Right renal pelvis (tissue), 4 donors: ENCODE results near the gene IER5L. TPM values are rescaled to one million over a fixed set of nuclear protein-coding genes. Genes with fewer than 3 reads are reported as not detected.
A peak's percentile ranks its signal among the peaks of the same experiment; 100 is the strongest.
"Not testable (repeated sequence)": the region's sequence is repeated elsewhere in the genome, so short reads cannot be mapped to it uniquely, and the experiment has no call there.

Experiments used
- DNase-seq, 4 donors: peaks; one replicate each; pipeline ENCODE4 v3.0.0-alpha.2; 2013; ENCODE audit warnings: low read depth in 4 of 4, low spot score in 3 of 4, missing footprints in 1 of 4
- polyA plus RNA-seq, 4 donors: library from polyadenylated mRNA; unstranded; fragments of 120-200 nt; gene quantifications; one replicate each; pipeline ENCODE4 v1.2.1, GENCODE V29; 2013; ENCODE audit not compliant: insufficient read length in 4 of 4

The IER5L gene
- polyA plus RNA-seq, 4 donors, result 9.0 to 16.6 (median 11.2) TPM

DNA sequence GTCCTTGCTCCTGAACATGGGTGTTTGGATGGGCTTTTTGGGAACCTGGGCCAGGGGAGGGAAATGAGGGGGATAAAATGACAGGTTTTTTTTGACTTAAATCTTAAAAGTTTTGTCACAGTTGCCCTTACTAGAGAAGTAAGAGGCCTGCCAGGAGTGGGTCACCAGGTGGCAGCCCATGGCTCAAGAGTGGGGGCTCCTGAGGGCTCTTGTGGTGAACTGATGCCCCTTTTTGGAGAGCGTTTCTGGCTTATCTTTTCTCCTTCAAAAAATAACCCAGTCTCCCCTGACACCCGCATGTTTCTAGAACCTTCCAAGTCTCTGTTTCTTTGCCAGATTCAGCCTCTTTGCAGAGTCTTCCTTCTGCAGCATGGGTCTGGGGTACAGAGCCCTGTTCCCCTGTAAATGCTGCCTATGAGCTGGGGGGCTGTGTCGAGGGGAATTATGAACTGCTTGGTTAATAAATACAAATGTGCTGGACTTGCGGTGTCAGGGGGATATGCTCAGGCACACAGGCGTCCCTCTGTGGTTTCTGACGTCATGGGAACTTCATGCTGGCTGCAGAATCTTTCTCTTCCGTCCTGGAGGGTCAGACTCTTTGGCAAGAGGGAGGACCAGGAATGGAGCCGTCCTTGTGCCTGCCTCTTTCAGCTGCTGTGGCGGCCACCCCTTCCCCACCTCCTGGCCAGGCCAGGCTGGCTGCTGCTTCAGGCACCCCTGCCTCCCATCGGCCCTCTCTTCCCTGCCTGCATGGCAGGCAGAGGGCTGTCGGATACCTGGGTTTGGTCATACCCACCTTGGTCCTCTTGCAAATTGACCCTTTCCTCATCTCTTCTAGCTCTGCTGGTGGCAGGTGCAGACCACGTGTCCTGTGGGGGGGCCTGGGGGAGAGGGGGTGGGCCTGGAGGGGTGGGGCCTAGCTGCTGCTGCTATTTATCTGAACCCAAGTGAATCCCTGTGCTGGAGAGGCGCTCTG lies 36.7 kb downstream of the IER5L start:
- DNase-seq, result no peak

DNA sequence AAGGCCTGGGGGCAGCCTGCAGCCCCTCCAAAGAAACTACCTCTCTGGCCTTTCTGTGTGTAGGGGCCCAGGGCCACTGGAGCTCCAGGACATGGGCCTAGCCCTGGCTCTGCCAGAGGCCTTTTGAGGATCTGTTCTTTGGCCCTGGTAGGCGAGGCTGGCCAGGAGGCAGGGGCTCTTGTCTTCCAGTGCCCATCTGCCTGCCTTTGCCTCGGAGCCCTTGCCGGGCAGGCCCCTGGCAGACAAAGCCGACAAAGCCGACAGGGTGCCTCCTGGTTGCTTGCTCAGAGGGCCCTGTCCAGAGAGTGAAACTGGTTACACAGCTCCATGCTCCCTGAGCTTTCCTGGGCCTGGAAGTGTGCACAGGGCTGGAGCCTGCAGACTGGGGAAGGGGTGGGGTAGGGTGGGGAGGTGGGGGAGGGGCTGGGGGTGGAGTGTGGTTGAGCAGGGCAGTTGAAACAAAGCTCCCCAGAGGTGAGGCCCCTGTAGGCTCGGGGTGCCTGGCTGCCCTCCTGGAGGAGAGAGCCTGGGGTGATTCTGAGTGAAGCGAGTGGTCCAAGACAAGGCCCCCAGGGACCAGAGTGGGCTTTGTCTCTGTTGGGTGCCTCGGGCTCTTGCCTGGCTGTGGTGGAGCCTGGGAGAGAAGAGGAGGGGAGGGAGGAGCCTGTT lies 37.5 kb downstream of the IER5L start:
- DNase-seq, result peak in 1 of 4 donors; percentile 16

DNA sequence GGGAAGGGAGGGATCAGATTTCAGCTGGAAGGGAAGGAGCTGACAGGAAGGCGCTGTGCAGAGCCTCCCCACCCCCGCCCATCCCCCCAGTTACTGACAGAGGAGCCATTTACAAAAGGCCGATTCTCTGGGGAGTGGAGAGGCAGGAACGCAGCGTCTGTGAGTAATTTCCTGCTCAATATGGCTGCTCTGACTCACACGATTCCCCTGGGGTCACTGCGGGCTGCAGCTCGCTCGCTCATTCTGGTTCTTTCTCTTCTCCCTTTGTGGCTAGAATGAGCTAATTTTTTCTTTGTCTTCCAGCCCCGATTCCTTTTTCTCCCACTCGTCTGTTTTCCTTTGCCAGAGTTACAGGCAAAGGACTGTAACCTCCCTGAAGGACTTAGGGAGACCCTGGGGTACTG lies 38.1 kb downstream of the IER5L start:
- peak; percentile 91 to 97 (median 96) for DNase-seq

DNA sequence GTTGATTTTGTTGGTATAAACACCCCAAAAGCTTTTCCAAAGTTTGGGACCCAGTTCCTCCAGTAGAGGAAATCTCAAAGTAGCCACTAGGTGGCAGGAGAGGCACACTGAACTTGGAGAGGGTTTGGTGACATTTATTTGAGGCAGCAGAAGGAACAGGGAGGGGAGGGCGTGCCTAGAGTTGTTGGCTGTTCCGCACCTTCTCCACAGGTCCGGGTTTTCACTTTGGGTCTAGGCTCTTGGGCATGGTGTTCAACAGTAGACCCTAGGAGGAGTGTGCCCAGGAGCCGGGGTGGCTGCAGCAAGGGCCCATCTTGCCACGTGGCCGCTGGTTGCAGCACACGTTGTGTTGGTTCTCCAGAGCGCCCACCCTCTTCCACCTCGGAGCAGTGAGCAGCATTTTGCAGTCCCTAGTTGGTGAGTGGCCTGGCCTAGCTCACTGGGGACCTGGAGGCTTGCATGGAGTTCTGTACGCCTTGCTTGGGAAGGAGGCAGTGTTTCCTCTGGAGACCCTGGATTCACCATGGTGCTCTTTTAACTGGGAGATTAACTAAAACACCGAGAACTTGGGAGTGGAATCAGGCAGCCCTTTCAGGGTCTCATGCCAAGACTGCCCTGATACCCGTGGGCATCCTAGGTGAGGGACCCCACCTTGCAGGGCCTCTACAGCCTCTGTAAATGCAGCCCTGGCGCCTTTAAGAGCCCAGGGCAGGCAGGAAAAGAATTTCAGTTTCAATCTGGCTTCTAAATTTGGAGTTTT lies 38.6 kb downstream of the IER5L start:
- DNase-seq, result peak in 3 of 4 donors; percentile 85 to 88 (median 87)

DNA sequence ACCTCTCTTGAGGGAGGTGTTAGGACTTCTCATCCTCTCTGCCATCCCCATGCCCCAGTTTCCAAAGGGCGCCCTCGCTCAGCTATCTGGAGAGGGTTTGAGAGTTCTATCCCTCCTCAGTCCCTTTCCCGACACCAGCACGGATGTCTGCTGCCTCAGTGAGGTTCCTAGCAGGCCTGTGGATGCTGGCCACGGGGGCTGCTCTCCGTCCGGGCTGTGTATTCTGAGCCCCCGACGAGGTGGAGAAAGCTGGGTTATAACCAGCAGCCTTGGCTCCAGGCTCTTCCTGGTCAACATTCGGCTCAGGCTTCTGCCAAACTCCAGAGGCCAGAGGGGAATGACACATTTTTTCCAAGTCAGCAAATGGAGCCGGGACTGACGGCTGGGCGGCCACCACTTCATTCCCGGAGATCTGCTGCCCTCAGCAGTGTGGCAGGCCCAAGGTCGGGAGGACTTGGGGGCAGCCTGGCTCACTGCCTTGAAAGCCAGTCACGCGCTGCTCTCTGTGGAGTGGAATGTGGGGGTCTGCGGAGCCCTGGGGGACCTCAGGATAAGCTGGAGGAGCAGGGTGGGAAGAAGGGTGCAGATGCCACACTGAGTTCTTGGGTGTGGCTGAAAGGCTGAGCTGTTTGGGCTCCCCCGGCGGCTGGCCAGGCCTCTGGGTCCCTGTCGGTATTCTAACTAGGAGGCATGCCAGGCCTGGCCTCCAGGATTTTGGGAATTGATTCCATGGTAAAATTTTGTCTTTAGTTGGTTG lies 39.4 kb downstream of the IER5L start:
- no peak for DNase-seq

DNA sequence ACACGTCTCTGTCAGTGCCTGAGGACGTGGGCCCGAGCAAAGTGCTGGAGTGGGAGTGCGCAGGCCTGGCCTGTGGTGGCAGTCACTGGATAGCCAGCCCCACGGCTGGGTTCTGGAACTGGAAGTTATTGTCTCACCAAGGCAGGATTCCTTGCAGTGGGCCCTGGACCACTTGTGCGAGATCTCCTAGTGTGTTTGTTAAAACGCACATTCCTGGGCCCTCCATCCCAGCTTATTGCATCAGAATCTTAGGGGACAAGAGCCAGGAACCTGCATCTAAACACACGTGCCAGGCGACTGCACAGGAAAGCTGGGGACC lies 40.0 kb downstream of the IER5L start:
- DNase-seq, result no peak

DNA sequence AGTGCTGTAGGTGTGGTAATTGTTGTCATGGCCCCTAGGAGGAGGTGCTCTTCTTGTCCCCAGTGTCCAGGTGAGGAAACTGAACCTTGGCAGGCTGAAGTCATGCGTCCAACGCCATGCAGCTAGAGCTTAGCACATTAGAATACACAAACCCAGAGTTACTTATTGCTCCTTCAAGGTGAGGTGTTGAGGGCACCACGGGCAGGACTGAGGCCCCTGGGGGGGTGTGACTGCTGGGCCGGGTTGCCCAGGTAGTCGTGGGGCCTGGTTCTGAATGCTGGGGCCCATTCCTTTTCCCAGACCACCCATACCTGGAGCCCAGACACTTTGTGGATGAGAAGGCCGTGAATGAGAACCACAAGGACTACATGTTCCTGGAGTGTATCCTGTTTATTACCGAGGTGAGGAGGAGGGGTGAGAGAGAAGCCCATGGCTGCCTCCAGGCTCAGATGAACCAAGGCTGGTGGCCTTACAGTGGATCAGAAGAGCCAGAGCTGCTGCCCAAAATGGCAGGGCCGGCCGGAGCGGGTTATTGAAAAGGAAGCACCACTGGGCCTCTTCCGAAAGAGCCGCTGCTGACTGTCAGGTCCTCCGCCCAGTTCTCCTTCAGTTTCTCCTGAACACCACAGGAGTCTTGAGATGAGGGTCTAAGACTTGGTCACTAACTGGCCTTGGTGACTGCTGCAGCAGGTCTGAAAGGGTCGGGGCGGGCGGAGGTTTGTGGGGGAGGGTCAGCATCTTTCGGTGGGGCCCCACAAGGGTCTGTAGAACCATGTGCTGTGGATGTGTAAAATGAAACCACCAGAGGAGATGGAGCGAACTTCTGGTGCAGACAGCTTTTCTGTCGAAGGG lies 40.5 kb downstream of the IER5L start:
- DNase-seq, result no peak

DNA sequence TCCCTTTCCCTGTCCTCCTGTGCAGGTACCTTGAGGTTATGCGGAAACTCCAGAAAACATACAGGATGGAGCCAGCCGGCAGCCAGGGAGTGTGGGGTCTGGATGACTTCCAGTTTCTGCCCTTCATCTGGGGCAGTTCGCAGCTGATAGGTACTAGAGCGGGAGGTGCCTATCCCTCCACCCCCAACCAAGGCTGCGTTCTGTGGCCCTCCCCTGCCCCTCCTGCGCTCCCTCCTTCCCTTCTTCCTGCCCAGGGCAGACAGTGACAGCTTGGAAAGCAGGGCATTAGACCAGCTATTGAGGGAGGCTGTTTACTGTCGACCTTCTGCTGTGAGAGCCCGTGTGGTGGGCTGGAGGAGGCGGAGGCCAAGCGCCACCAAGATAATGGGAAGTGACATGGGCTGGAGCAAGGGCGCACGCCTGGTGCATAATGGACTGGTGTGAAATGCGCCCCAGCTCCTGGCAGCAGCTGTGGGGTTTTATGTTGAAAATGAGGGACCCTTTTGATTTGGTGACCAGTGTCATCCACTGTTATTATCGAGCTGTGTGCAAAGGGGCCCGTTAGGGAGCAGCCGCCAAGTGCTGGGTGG lies 41.5 kb downstream of the IER5L start:
- no peak for DNase-seq

DNA sequence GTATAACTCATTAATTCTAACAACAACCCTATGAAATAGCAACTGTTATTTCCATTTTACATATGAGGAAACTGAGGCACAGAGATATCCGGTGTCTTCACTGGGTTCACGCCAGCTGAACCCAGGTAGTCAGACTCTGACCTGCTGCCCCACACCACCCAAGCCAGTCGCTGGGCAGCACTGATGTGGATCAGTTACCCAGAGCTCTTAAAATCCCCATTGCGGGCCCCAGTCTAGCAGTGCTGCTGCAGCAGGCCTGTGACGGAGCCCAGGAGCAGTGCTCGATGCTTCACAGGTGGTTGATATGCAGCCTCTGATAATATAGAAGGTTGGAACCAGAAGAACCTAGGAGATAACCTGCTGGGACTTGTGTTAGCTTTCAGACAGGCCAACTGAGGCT lies 42.6 kb downstream of the IER5L start:
- no peak for DNase-seq

DNA sequence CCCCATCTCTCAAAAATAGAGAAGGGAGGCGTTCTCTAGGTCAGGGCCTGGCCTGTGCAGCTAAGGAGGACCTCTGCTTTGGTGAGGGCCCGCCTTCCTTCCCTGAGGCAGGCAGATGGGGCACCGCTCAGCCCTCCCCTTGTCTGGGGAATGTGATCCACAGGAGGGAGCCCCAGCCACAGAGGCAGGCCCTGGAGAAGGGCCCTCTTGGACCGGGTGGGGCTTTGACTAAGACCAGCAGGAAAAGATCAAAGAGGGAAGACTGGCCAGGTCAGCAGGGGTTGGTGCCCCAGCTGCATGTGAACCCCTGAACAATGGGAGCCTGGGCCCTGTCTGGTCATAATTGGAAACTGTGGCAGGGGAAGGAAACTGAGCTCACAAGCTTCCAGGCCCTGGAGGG lies 45.0 kb downstream of the IER5L start:
- no peak for DNase-seq

DNA sequence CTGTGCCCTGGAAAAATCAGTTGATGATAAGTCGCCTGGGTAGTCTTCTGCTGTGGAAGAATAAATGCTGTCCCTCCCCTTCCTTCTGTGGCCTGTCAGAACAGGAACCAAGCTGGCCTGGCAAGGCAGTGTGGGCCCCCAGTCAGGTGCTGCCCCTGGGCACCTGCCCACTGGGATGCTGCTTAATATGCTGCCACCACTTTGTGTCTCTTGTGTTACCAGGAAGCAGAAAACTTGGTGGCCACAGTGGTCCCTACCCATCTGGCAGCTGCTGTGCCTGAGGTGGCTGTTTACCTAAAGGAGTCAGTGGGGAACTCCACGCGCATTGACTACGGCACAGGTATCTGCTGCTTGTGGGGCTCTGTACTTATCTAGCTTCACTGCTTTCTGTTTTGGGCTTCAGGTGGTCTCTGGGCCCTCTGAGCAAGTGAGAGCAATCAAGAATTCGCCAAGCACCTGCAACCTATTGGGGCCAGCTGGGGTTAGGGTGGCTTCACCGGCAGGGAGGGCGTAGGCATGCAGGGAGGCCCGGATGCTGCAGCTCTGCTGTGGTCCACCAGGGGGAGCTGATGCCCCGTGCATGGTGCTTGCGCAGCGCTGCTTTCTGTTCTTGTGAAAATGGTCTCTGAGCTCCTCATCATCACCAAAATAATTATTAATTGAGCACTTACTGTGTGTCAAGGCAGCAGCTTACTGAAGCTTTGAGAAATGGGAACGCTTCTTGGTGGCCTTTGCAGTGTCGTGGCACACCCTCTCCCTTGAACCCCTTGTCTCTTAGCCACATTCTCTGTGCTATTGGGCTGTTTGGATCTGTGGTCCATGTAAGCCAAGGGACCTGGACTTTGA lies 46.5 kb downstream of the IER5L start:
- DNase-seq, result no peak

DNA sequence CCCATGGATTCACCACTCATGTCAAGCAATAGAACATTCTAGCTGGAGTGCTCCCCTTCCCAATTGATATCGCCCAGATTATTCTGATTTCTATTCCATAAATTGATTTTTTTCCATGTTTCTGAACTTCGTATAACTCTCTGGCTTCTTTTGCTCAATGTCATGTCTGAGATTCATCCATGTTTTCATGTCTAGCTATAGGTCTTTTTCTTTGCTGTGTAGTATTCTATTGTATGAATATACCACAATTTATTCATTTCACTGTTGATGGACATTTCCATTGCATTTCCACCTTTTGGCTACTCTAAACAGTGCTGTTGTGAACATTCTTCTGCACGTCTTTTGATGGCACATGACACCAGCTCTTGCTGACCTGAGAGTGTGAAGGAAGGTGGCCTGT lies 47.3 kb downstream of the IER5L start:
- no peak for DNase-seq

DNA sequence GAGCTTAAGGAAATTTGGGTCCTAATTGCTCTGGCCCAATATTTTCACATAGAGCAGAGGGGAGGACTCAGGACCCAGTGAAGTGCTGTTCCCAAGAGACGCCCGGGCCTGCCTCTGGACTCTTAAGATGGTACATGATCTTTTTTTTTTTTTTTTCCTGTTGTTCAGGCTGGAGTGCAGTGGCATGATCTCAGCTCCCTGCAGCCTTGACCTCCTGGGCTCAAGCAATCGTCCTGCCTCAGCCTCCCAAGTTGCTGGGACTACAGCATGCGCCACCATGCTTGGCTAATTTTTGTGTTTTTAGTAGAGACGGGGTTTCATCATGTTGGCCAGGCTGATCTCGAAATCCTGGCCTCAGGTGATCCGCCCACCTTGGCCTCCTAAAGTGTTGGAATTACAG lies 47.8 kb downstream of the IER5L start:
- DNase-seq, result not testable (repeated sequence)

DNA sequence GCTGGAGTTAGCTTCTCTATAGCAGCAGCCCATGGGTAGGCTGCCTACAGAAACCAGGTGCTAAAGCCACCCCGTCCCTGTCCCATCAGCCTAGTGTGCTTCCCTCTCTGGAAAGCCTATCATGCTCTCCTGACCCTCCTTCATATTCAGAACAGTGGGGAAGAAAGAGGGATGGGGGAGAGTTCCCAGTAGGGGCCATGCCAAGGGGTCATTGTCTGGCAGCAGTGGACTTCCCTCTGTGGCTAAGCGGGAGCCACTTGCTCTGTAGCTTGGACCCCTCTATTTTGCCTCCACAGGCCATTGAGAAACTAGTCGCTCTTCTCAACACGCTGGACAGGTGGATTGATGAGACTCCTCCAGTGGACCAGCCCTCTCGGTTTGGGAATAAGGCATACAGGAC lies 49.4 kb downstream of the IER5L start:
- DNase-seq, result no peak

DNA sequence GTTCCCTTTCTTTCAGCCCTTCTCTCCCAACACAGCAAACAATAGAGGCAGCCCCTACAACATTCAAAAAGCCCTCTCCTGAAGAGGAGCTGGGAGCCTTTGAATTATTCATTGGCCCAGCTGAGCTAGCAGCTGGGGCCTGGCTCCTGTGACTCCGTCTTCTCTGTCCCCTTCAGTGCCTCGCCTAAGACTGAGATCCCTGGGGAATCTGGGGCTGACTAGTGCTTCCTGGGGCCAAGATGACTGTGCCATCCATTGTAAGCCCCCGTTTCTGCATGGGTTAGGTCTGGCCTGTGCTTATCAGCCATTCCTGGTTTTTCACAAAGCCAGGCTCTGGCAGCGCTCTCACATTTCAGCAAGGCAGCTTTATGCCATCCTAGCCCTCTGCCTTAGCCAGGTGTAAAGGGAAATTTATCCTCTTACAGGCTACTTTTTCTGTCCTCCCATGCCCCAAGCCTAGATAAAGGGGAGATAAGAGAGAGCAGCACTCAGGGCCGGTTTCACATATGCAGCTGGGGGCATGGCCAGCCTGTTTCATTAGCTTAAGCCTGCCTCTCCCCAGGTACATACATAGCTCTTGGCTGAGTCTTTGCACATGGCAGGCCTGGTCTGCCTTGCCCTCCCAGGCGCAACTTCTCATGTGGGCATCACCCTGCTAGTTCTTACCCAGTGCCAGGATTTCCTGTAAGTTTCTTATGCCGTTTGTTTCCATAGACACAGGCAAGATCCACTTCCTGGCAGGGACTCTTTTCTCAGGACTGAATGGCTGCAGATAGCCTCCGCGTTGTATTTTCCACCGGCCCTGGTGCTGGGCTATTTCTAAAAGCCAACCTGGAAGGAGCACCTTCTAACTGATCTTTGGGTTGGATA lies 51.1 kb downstream of the IER5L start:
- DNase-seq, result no peak
